HepG2 (cell line): ENCODE data around the gene ZDHHC24. TPM values are rescaled to one million over a fixed set of nuclear protein-coding genes. Genes with fewer than 3 reads are reported as not detected.
A peak's percentile ranks its signal among the peaks of the same experiment; 100 is the strongest.

Experiments used
- HDAC2 ChIP-seq: sonication (generic); formaldehyde crosslinking; IDR thresholded peaks from 2 replicates; pipeline ENCODE4 v1.4.0; 2020; ENCODE audit warnings: missing genetic modification reagents
- NR2C2 ChIP-seq: sonication (generic); formaldehyde crosslinking; IDR thresholded peaks from 2 replicates; pipeline ENCODE4 v1.4.0; 2020; ENCODE audit warnings: missing genetic modification reagents, mild to moderate bottlenecking, moderate library complexity, borderline replicate concordance
- SALL2 ChIP-seq: sonication (generic); formaldehyde crosslinking; IDR thresholded peaks from 2 replicates; pipeline ENCODE4 v1.8.1; 2023; ENCODE audit warnings: mild to moderate bottlenecking, missing genetic modification reagents, inconsistent platforms
- ZBTB38 ChIP-seq: sonication (generic); formaldehyde crosslinking; IDR thresholded peaks from 2 replicates; pipeline ENCODE4 v1.5.1; 2020; ENCODE audit warnings: mild to moderate bottlenecking, missing genetic modification reagents
- ZNF292 ChIP-seq: sonication (generic); formaldehyde crosslinking; IDR thresholded peaks from 2 replicates; pipeline ENCODE4 v1.8.1; 2022; ENCODE audit warnings: mild to moderate bottlenecking, low read depth, missing genetic modification reagents, borderline replicate concordance
- polyA plus RNA-seq, 8 experiments: library from polyadenylated mRNA; depleted of rRNA in 3 of 8; stranded (reverse) in 7 of 8; unstranded in 1 of 8; fragments of >200 nt; fragmentation: Illumina TruSeq in 4 of 8; extraction: Trizol in 4 of 8; gene quantifications; 2 replicates each; pipeline versions ENCODE4 v1.2.1 to v1.2.3, GENCODE V29; 2011 to 2016; ENCODE audit warnings: low read depth in 4 of 8, missing spikeins in 1 of 8, mixed read lengths in 1 of 8; ENCODE audit not compliant: insufficient read depth in 1 of 8
- total RNA-seq, 5 experiments: library from RNA; depleted of rRNA; stranded (reverse); fragments of >200 nt; fragmentation: Illumina TruSeq; extraction: Trizol; gene quantifications; 2 replicates each; pipeline ENCODE4 v1.2.3, GENCODE V29; 2016; ENCODE audit warnings: low read depth in 1 of 5
- TF ChIP-seq, protein P1 (sequence below): sonication (generic); formaldehyde crosslinking; IDR thresholded peaks from 2 replicates; pipeline ENCODE4 v1.4.0; 2020; ENCODE audit warnings: missing genetic modification reagents
- TF ChIP-seq, protein P2 (sequence below): sonication (generic); formaldehyde crosslinking; IDR thresholded peaks from 2 replicates; pipeline ENCODE4 v1.5.1; 2020; ENCODE audit warnings: mild to moderate bottlenecking, missing genetic modification reagents, borderline replicate concordance
- TF ChIP-seq, protein P3 (sequence below): sonication (generic); formaldehyde crosslinking; IDR thresholded peaks from 2 replicates; pipeline ENCODE4 v1.5.0; 2020; ENCODE audit warnings: mild to moderate bottlenecking, missing genetic modification reagents
- TF ChIP-seq, protein P4 (sequence below): sonication (generic); formaldehyde crosslinking; conservative IDR thresholded peaks from 2 replicates; pipeline ENCODE4 v1.4.0; 2020; ENCODE audit warnings: missing genetic modification reagents
- TF ChIP-seq, protein P5 (sequence below), 2 experiments: IDR thresholded peaks; 2 replicates each; pipeline ENCODE4 v1.6.1; 2011 to 2012; ENCODE audit warnings: low read length in 2 of 2, borderline replicate concordance in 1 of 2, low read depth in 1 of 2, mild to moderate bottlenecking in 1 of 2, moderate library complexity in 1 of 2
- TF ChIP-seq, protein P6 (sequence below): sonication (generic); formaldehyde crosslinking; IDR thresholded peaks from 2 replicates; pipeline ENCODE4 v1.8.0; 2022; ENCODE audit warnings: mild to moderate bottlenecking, missing genetic modification reagents; ENCODE audit not compliant: insufficient replicate concordance

ZDHHC24 gene
- total and polyA plus RNA-seq, 2 of the 13 experiments (the other 11 are each of a cell fraction or from before 2014, with no cell fraction given), result 4.3 TPM

DNA sequence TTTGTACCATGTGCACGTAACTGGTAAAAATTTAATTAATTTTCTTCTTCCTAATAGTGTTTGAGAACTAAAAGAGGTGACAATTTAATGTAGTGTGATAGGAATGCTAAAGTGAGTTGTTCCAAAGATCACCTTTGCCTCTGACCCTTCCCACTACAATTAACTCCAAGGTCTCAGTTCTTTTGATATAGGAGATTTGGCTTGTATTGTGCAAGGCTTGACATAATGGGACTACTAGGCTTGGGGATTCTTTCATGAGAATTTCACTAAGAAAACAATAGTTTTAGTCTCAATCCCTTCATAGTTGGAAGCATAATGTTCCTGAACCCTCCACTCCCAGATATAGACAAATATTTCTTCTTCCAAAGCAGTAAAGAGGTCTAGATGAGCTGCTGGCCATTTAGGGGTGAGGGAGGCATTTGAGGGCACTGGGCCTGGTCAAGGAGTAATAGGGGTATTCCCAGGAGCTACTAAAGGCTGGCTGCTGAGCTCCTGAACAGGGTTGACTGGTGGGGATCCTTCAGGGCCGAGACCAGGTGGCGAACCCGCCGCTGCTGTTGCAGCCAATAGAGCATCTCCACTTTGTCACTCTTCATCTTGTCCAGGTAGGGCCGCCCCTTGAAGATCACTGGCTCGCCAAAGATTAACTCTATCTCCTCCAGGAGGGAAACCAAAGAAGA is 44.3 kb upstream of the ZDHHC24 start (continued):
- TF ChIP-seq, protein P1, sequence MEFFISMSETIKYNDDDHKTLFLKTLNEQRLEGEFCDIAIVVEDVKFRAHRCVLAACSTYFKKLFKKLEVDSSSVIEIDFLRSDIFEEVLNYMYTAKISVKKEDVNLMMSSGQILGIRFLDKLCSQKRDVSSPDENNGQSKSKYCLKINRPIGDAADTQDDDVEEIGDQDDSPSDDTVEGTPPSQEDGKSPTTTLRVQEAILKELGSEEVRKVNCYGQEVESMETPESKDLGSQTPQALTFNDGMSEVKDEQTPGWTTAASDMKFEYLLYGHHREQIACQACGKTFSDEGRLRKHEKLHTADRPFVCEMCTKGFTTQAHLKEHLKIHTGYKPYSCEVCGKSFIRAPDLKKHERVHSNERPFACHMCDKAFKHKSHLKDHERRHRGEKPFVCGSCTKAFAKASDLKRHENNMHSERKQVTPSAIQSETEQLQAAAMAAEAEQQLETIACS, result no peak
- TF ChIP-seq, protein P2, sequence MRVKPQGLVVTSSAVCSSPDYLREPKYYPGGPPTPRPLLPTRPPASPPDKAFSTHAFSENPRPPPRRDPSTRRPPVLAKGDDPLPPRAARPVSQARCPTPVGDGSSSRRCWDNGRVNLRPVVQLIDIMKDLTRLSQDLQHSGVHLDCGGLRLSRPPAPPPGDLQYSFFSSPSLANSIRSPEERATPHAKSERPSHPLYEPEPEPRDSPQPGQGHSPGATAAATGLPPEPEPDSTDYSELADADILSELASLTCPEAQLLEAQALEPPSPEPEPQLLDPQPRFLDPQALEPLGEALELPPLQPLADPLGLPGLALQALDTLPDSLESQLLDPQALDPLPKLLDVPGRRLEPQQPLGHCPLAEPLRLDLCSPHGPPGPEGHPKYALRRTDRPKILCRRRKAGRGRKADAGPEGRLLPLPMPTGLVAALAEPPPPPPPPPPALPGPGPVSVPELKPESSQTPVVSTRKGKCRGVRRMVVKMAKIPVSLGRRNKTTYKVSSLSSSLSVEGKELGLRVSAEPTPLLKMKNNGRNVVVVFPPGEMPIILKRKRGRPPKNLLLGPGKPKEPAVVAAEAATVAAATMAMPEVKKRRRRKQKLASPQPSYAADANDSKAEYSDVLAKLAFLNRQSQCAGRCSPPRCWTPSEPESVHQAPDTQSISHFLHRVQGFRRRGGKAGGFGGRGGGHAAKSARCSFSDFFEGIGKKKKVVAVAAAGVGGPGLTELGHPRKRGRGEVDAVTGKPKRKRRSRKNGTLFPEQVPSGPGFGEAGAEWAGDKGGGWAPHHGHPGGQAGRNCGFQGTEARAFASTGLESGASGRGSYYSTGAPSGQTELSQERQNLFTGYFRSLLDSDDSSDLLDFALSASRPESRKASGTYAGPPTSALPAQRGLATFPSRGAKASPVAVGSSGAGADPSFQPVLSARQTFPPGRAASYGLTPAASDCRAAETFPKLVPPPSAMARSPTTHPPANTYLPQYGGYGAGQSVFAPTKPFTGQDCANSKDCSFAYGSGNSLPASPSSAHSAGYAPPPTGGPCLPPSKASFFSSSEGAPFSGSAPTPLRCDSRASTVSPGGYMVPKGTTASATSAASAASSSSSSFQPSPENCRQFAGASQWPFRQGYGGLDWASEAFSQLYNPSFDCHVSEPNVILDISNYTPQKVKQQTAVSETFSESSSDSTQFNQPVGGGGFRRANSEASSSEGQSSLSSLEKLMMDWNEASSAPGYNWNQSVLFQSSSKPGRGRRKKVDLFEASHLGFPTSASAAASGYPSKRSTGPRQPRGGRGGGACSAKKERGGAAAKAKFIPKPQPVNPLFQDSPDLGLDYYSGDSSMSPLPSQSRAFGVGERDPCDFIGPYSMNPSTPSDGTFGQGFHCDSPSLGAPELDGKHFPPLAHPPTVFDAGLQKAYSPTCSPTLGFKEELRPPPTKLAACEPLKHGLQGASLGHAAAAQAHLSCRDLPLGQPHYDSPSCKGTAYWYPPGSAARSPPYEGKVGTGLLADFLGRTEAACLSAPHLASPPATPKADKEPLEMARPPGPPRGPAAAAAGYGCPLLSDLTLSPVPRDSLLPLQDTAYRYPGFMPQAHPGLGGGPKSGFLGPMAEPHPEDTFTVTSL (CRISPR knock-in tag), result no peak
- TF ChIP-seq ZNF292 (CRISPR knock-in tag), result no peak
- TF ChIP-seq, protein P3, sequence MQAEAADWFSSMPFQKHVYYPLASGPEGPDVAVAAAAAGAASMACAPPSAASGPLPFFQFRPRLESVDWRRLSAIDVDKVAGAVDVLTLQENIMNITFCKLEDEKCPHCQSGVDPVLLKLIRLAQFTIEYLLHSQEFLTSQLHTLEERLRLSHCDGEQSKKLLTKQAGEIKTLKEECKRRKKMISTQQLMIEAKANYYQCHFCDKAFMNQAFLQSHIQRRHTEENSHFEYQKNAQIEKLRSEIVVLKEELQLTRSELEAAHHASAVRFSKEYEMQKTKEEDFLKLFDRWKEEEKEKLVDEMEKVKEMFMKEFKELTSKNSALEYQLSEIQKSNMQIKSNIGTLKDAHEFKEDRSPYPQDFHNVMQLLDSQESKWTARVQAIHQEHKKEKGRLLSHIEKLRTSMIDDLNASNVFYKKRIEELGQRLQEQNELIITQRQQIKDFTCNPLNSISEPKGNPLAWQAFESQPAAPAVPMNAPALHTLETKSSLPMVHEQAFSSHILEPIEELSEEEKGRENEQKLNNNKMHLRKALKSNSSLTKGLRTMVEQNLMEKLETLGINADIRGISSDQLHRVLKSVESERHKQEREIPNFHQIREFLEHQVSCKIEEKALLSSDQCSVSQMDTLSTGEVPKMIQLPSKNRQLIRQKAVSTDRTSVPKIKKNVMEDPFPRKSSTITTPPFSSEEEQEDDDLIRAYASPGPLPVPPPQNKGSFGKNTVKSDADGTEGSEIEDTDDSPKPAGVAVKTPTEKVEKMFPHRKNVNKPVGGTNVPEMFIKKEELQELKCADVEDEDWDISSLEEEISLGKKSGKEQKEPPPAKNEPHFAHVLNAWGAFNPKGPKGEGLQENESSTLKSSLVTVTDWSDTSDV (CRISPR knock-in tag), result no peak
- TF ChIP-seq NR2C2 (CRISPR knock-in tag), result no peak
- 0 out of 2 replicates have a peak, but pooled peaks have one; percentile 20 for TF ChIP-seq ZBTB38 (CRISPR knock-in tag)
- TF ChIP-seq, protein P4, sequence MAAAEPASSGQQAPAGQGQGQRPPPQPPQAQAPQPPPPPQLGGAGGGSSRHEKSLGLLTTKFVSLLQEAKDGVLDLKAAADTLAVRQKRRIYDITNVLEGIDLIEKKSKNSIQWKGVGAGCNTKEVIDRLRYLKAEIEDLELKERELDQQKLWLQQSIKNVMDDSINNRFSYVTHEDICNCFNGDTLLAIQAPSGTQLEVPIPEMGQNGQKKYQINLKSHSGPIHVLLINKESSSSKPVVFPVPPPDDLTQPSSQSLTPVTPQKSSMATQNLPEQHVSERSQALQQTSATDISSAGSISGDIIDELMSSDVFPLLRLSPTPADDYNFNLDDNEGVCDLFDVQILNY, result no peak
- TF ChIP-seq HDAC2 (CRISPR knock-in tag), result peak; percentile 28; the same call in 1 of the 2 replicates
- TF ChIP-seq, protein P5, sequence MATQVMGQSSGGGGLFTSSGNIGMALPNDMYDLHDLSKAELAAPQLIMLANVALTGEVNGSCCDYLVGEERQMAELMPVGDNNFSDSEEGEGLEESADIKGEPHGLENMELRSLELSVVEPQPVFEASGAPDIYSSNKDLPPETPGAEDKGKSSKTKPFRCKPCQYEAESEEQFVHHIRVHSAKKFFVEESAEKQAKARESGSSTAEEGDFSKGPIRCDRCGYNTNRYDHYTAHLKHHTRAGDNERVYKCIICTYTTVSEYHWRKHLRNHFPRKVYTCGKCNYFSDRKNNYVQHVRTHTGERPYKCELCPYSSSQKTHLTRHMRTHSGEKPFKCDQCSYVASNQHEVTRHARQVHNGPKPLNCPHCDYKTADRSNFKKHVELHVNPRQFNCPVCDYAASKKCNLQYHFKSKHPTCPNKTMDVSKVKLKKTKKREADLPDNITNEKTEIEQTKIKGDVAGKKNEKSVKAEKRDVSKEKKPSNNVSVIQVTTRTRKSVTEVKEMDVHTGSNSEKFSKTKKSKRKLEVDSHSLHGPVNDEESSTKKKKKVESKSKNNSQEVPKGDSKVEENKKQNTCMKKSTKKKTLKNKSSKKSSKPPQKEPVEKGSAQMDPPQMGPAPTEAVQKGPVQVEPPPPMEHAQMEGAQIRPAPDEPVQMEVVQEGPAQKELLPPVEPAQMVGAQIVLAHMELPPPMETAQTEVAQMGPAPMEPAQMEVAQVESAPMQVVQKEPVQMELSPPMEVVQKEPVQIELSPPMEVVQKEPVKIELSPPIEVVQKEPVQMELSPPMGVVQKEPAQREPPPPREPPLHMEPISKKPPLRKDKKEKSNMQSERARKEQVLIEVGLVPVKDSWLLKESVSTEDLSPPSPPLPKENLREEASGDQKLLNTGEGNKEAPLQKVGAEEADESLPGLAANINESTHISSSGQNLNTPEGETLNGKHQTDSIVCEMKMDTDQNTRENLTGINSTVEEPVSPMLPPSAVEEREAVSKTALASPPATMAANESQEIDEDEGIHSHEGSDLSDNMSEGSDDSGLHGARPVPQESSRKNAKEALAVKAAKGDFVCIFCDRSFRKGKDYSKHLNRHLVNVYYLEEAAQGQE (IDR thresholded peaks at IDR 0.05; ENCODE audit: borderline replicate concordance in 1 of 2, low read depth in 1 of 2, low read length in 2 of 2), result no peak
- TF ChIP-seq, protein P6, sequence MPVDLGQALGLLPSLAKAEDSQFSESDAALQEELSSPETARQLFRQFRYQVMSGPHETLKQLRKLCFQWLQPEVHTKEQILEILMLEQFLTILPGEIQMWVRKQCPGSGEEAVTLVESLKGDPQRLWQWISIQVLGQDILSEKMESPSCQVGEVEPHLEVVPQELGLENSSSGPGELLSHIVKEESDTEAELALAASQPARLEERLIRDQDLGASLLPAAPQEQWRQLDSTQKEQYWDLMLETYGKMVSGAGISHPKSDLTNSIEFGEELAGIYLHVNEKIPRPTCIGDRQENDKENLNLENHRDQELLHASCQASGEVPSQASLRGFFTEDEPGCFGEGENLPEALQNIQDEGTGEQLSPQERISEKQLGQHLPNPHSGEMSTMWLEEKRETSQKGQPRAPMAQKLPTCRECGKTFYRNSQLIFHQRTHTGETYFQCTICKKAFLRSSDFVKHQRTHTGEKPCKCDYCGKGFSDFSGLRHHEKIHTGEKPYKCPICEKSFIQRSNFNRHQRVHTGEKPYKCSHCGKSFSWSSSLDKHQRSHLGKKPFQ (CRISPR knock-in tag), result no peak
- TF ChIP-seq SALL2 (CRISPR knock-in tag), result no peak
